HepG2 (cell line): ENCODE results near the gene DNAJA3. TPM values are rescaled to one million over a fixed set of nuclear protein-coding genes. Genes with fewer than 3 reads are reported as not detected.
A peak's percentile ranks its signal among the peaks of the same experiment; 100 is the strongest.

ENCODE experiments used
- ATAC-seq: fragments of 200-7000 bp; cut with Tn5 transposase; 3 replicates; pipeline ENCODE4 v1.9.1; 2020; ENCODE audit warnings: mild to moderate bottlenecking, moderate library complexity
- BruUV-seq: library from RNA; stranded (reverse); fragments of 400-500 nt; replicated peaks from 2 replicates; lab custom pipeline; 2021; lab: Mats Ljungman, UMichigan
- CTCF ChIA-PET: fragments of 300-600 bp; formaldehyde crosslinking; extraction: SDS; loops from one replicate; lab custom pipeline; 2021; ENCODE audit warnings: low total read pairs, inconsistent platforms, low intra/inter-chr PET ratio; lab: Yijun Ruan, JAX
- POLR2A ChIA-PET: fragments of 350-600 bp; sonication (Branson Sonifier 250); formaldehyde crosslinking; loops from one replicate; lab custom pipeline; 2020; ENCODE audit warnings: antibody characterized with exemption, inconsistent platforms; lab: Yijun Ruan, JAX
- DNase-seq: peaks from one replicate; pipeline ENCODE4 v3.0.0-alpha.2; 2015; ENCODE audit warnings: low spot score
- FAIRE-seq: peaks from 3 replicates; lab custom pipeline; 2011; peaks lifted over from hg19 to GRCh38; lab: Jason Lieb, UNC
- H2AFZ ChIP-seq: one replicate; pipeline ENCODE4 v1.6.1; 2011; ENCODE audit warnings: low read length, inconsistent platforms
- H3K27ac ChIP-seq: fragments of 300-600 bp; 3 replicates; pipeline ENCODE4 v1.8.0; 2011; ENCODE audit warnings: mixed run types, mild to moderate bottlenecking, mixed read lengths, low read length, inconsistent platforms; ENCODE audit not compliant: insufficient read depth; ENCODE audit errors: extremely low read length
- H3K27me3 ChIP-seq, 2 experiments: fragments of 200-600 bp in 1 of 2; 2 replicates in 1 of 2; 3 replicates in 1 of 2; pipeline versions ENCODE4 v1.6.0 to v1.8.0; 2011; ENCODE audit warnings: low read length in 2 of 2, mild to moderate bottlenecking in 2 of 2, moderate library complexity in 2 of 2, inconsistent platforms in 1 of 2; ENCODE audit not compliant: insufficient read depth in 2 of 2, control insufficient read depth in 1 of 2
- H3K36me3 ChIP-seq, 2 experiments: fragments of 200-600 bp in 1 of 2; replicated peaks in 1 of 2; 2 replicates in 1 of 2; 3 replicates in 1 of 2; pipeline versions ENCODE4 v1.5.1 to v1.8.0; 2011; ENCODE audit warnings: low read length in 2 of 2, inconsistent platforms in 1 of 2; ENCODE audit not compliant: insufficient read depth in 2 of 2, control insufficient read depth in 1 of 2
- H3K4me1 ChIP-seq: 2 replicates; pipeline ENCODE4 v1.5.1; 2012; ENCODE audit warnings: low read length, inconsistent platforms; ENCODE audit not compliant: insufficient read depth
- H3K4me2 ChIP-seq: 2 replicates; pipeline ENCODE4 v1.6.0; 2011; ENCODE audit warnings: low read depth, low read length, inconsistent platforms
- H3K4me3 ChIP-seq, 3 experiments: fragments of 200-600 bp in 1 of 3; sonication (generic), shearing (Covaris generic) in 1 of 3; replicated peaks in 1 of 3; 2 replicates each; pipeline ENCODE4 v1.5.1; 2011 to 2016; ENCODE audit warnings: low read length in 3 of 3, inconsistent platforms in 2 of 3, low read depth in 2 of 3, mild to moderate bottlenecking in 2 of 3, control low read depth in 1 of 3, mixed read lengths in 1 of 3; ENCODE audit not compliant: insufficient read depth in 1 of 3
- H3K79me2 ChIP-seq: one replicate; pipeline ENCODE4 v1.6.1; 2011; ENCODE audit warnings: low read length, inconsistent platforms; ENCODE audit not compliant: insufficient read depth
- H3K9ac ChIP-seq: 2 replicates; pipeline ENCODE4 v1.6.0; 2011; ENCODE audit warnings: mild to moderate bottlenecking, low read depth, low read length, inconsistent platforms; ENCODE audit not compliant: insufficient read depth
- H3K9me3 ChIP-seq: 2 replicates; pipeline ENCODE4 v1.5.1; 2012; ENCODE audit warnings: mild to moderate bottlenecking, low read length
- H4K20me1 ChIP-seq: 2 replicates; pipeline ENCODE4 v1.6.0; 2011; ENCODE audit warnings: inconsistent platforms, mild to moderate bottlenecking, low read length, moderate library complexity; ENCODE audit not compliant: insufficient read depth
- HNRNPK ChIP-seq: fragments of 200-400 bp; formaldehyde crosslinking; IDR thresholded peaks from 2 replicates; pipeline ENCODE4 v1.6.1; 2018; ENCODE audit warnings: low read length, low read depth, moderate library complexity, mild to moderate bottlenecking; ENCODE audit not compliant: poor library complexity, severe bottlenecking
- ZBTB38 ChIP-seq: sonication (generic); formaldehyde crosslinking; IDR thresholded peaks from 2 replicates; pipeline ENCODE4 v1.5.1; 2020; ENCODE audit warnings: mild to moderate bottlenecking, missing genetic modification reagents
- ZNF292 ChIP-seq: sonication (generic); formaldehyde crosslinking; IDR thresholded peaks from 2 replicates; pipeline ENCODE4 v1.8.1; 2022; ENCODE audit warnings: mild to moderate bottlenecking, low read depth, missing genetic modification reagents, borderline replicate concordance
- ZNF883 ChIP-seq: sonication (generic); formaldehyde crosslinking; IDR thresholded peaks from 2 replicates; pipeline ENCODE4 v1.5.1; 2020; ENCODE audit warnings: mild to moderate bottlenecking, missing genetic modification reagents; ENCODE audit errors: not compliant biosample characterization
- WGBS: methylation state at CpG from one replicate; pipeline ENCODE4 v1.1.6; 2017; ENCODE audit warnings: low lambda C conversion rate; 5-methylcytosine and 5-hydroxymethylcytosine counted together
- in situ Hi-C: cut with HindIII; loops from 2 replicates; pipeline ENCODE4 v1.10.0; 2017; ENCODE audit warnings: low pct_unique_long_range_greater_than_20kb; ENCODE audit not compliant: extremely low pct_ligation_motif_present
- intact Hi-C: fragments of 100-400 bp; cut with micrococcal nuclease; formaldehyde crosslinking; loops from one replicate; pipeline ENCODE4 v1.10.0; 2022; ENCODE audit not compliant: unreplicated experiment
- polyA plus RNA-seq, 8 experiments: library from polyadenylated mRNA; depleted of rRNA in 3 of 8; stranded (reverse) in 7 of 8; unstranded in 1 of 8; fragments of >200 nt; fragmentation: Illumina TruSeq in 4 of 8; extraction: Trizol in 4 of 8; gene quantifications; 2 replicates each; pipeline versions ENCODE4 v1.2.1 to v1.2.3, GENCODE V29; 2011 to 2016; ENCODE audit warnings: low read depth in 4 of 8, missing spikeins in 1 of 8, mixed read lengths in 1 of 8; ENCODE audit not compliant: insufficient read depth in 1 of 8
- total RNA-seq, 5 experiments: library from RNA; depleted of rRNA; stranded (reverse); fragments of >200 nt; fragmentation: Illumina TruSeq; extraction: Trizol; gene quantifications; 2 replicates each; pipeline ENCODE4 v1.2.3, GENCODE V29; 2016; ENCODE audit warnings: low read depth in 1 of 5
- TF ChIP-seq, protein P1 (sequence below): sonication (generic); formaldehyde crosslinking; IDR thresholded peaks from 2 replicates; pipeline ENCODE4 v1.5.0; 2020; ENCODE audit warnings: mild to moderate bottlenecking, missing genetic modification reagents
- TF ChIP-seq, protein P2 (sequence below): IDR thresholded peaks from 2 replicates; pipeline ENCODE4 v1.6.1; 2016; ENCODE audit warnings: low read depth, borderline replicate concordance

Gene DNAJA3
- total and polyA plus RNA-seq, 2 of the 13 experiments (the other 11 are each of a cell fraction or from before 2014, with no cell fraction given) = 77.0 to 83.3 TPM

DNA sequence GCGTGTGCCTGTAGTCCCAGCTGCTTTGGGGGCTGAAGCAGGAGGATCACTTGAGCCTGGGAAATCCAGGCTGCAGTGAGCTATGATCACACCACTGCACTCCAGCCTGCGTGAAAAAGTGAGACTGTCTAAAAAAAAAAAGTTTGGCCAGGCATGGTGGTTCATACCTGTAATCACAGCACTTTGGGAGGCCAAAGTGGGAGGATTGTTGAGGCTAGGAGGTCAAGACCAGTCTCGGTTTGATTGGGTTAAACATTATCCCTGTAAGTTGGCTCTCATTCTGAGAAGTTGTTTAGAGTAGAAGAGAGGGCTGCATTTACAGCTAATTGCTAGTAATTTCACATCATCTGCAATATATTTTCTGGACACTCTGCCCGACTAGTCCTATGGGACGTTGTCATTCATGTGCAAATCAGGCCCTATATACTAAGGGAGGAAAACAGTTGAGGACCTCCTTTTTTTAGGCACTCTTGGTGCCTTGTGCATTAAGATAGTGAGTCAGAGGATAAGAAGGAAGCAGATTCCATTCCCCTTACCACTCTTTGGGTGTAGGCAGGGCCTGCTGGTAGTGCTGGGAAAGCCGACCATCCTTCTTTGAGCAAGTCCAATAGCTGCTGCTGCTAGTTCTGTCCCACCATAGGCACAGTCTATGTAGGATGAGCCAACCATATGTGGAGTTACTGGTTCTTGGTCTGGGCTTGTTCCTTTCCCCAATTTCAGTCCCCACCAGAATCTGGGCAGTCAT is 69.2 kb downstream of the DNAJA3 start:
- Histone ChIP-seq H3K79me2 (peaks cover 31% of the 10 kb centered on the region), H3K4me2 (no peak overlapping the region), H3K27ac (no peak overlapping the region), H3K9me3 (no peaks in the 10 kb centered on the region), H3K4me1 (peaks cover 34% of the 10 kb centered on the region), H3K9ac (no peak overlapping the region), H3K36me3 (peaks cover 3 to 16% of the 10 kb centered on the region in 2 experiments; a peak in 4 of 5 replicates), H3K4me3 (no peak overlapping the region), H4K20me1 (peaks cover 9% of the 10 kb centered on the region; the same call in 1 of the 2 replicates), H2AFZ (no peak overlapping the region), H3K27me3 (no peaks in the 10 kb centered on the region)
- ChIA-PET POLR2A (interaction anchor here (0.7 kb wide), 1 partner anchor 19 kb away, joined by 3 read pairs; the partner anchor contains the start of gene HMOX2), CTCF (no interaction called here)
- no peak for ATAC-seq
- no TSS peak for BruUV-seq
- in situ Hi-C loops = no loop called here
- TF ChIP-seq ZNF292 (CRISPR knock-in tag) = no peak
- TF ChIP-seq, protein P1, sequence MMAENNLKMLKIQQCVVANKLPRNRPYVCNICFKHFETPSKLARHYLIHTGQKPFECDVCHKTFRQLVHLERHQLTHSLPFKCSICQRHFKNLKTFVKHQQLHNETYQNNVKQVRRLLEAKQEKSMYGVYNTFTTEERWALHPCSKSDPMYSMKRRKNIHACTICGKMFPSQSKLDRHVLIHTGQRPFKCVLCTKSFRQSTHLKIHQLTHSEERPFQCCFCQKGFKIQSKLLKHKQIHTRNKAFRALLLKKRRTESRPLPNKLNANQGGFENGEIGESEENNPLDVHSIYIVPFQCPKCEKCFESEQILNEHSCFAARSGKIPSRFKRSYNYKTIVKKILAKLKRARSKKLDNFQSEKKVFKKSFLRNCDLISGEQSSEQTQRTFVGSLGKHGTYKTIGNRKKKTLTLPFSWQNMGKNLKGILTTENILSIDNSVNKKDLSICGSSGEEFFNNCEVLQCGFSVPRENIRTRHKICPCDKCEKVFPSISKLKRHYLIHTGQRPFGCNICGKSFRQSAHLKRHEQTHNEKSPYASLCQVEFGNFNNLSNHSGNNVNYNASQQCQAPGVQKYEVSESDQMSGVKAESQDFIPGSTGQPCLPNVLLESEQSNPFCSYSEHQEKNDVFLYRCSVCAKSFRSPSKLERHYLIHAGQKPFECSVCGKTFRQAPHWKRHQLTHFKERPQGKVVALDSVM (CRISPR knock-in tag) = peak; percentile 88
- no peak for DNase-seq
- intact Hi-C loops = loop anchor here (10.0 kb wide), 1 partner anchor 70 kb away; no protein-coding TSS in a partner anchor
- WGBS = 92% methylated on average over 6 of the region's 6 CpGs
- FAIRE-seq = no peak

DNA sequence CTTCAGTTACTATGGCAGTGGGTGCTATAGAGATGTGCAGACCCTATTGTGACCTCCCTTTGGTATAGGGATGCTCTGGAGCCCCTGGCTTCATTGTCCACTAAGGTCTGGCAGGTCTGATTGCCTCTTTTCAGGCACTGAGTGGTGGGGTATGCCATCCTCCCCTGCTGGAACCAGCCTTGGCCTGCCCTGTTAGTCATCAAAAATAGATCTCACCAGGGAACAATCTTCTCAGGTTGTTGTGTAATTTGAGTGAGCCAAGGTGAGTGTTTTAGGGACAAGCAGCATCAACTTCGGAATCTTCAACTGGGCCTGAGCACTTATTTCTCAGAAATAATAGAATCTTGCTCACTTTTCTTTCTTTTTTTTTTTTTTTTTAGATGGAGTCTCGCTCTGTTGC is 70.1 kb downstream of the DNAJA3 start:
- no peak overlapping the region for H3K4me2 ChIP-seq
- intact Hi-C loops = loop anchor here (10.0 kb wide), 1 partner anchor 69 kb away; no protein-coding TSS in a partner anchor
- POLR2A ChIA-PET = no interaction called here
- H2AFZ ChIP-seq = no peak overlapping the region
- no peaks in the 10 kb centered on the region for H3K9me3 ChIP-seq
- in situ Hi-C loops = no loop called here
- CTCF ChIA-PET = no interaction called here
- no peak overlapping the region for H3K9ac ChIP-seq
- no peaks in the 10 kb centered on the region for H3K27me3 ChIP-seq
- FAIRE-seq (no peak), DNase-seq (no peak), ATAC-seq (no peak)
- no peak overlapping the region for H3K4me3 ChIP-seq
- BruUV-seq = no TSS peak
- peaks cover 33% of the 10 kb centered on the region for H3K79me2 ChIP-seq
- H3K27ac ChIP-seq = no peak overlapping the region
- H3K4me1 ChIP-seq = peaks cover 42% of the 10 kb centered on the region
- H3K36me3 ChIP-seq = peaks cover 3 to 13% of the 10 kb centered on the region in 2 experiments; a peak in 3 of 5 replicates
- H4K20me1 ChIP-seq = peaks cover 10% of the 10 kb centered on the region; the same call in 1 of the 2 replicates
- WGBS = 98% methylated on average over 2 of the region's 2 CpGs
- TF ChIP-seq, protein P2, sequence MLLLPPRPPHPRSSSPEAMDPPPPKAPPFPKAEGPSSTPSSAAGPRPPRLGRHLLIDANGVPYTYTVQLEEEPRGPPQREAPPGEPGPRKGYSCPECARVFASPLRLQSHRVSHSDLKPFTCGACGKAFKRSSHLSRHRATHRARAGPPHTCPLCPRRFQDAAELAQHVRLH = no peak
- no peak for TF ChIP-seq ZBTB38
- TF ChIP-seq ZNF883 (CRISPR knock-in tag) = no peak
- no peak for TF ChIP-seq HNRNPK
